Measurements from ENCODE around the gene SNX11.
A peak's percentile ranks its signal among the peaks of the same experiment; 100 is the strongest.

The SNX11 gene

DNA sequence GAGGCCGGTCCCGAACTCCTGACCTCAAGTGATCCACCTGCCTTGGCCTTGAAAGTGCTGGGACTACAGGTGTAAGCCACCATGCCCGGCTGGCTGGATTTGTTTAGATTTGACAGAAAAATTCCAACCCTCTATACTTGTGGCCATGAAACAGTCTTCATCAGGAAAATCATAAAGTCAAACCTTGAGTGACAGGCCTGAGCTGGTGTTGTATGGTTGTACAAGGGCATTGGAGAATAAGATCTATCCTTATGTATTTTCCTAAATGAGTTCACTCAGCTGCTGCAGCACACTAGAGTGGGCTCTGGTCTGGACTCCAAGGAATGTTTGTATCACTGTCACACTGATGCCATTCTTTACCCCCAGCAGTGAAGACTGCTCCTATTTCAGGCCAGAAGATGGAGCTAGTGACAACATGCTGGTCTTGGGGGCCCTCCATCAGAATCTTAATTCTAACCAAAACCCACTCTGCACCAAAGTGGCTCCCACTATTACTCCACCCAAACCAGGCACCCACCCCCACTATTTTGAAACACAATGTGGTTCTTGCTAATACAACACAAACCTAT lies 27.4 kb downstream of the SNX11 start:
- no peak for DNase-seq

DNA sequence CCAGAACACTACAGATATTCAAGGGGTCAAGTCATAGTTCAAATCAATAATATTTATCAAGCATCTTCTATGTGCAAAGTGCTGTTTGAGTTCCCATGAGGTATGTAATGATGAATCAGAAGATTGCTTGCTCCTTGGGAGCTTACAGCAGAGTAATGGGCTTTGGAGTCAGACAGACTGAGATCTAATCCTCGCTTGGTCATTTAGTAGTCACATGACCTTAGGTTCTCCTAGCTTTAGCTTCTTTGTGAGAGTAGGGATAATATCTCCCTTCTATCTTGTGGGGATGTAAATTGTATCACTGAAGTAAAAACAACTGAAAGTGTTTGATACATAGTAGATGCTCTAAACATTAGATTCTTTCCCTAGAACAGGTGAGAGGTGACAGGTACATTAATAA lies 30.1 kb downstream of the SNX11 start:
- DNase-seq: no peak

GRCh38 chr17:48139944-48140343 lies 32.4 kb downstream of the SNX11 start:
- no peak for DNase-seq

GRCh38 chr17:48143629-48144028 lies 36.1 kb downstream of the SNX11 start:
- no peak for DNase-seq

GRCh38 chr17:48144231-48144630 lies 36.7 kb downstream of the SNX11 start:
- DNase-seq: no peak

DNA sequence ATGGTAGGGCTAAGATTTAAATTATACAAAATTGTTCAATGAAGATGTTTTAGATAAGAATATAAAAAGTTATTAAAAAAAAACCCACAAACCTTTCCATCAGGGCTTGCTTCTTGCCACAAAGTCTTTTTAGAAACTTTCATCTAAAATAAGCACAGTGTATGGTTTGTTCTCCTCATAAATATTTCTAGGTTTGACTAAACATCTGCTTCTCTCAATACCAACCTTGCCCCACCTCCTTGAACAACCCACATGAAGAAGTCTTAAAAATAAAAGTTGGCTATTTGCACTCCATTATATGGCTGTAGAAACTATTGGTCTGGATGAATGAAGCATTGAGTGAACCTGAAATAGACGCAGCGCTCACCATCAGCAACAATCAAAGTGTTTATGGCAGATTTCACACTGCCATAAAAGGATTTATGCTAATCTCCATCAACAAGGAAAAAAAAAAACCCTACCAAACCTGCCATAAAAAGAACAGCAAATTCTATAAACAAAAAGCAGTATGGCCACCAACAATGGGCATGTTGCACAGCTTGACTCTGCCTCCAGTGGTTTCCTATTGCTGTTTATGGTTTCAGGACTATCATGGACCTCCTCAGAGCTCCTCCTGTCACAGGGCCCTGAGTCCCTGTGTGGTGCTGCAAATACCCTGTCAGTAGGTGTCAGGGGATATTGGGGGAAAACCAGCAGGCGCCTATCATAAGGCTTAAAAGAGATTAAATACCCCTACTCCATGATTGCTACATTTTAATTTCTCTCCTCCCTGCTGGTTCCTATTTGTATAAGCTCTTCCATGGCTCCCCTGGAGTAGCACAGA lies 37.6 kb downstream of the SNX11 start:
- DNase-seq: no peak

- DNase-seq: no peak
These were observed 40.6 kb downstream of the SNX11 start for GRCh38 chr17:48148029-48148770.

- DNase-seq: peak; percentile 68
These were observed 41.6 kb downstream of the SNX11 start for GRCh38 chr17:48148854-48149786.

GRCh38 chr17:48149787-48150463 lies 42.4 kb downstream of the SNX11 start:
- DNase-seq: no peak

DNA sequence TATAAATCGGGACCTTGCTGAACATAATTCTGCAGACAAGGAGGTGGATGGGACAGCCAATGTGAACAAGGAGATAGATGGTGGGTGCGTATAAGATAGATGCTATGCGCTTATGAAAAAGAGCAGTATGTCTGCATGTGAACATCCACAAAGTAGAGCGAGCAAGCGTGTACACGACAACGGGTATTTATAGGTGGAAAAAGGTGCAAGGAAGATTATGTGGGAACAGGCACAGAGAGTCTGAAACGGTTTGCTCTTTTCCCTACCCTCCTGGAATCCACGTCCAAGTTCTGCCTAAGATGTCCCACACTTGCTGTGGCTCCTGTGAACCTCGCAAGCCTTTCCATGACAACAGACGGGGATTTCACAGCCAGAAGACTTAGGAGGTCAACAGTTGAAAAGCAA lies 43.0 kb downstream of the SNX11 start:
- DNase-seq: no peak

DNA sequence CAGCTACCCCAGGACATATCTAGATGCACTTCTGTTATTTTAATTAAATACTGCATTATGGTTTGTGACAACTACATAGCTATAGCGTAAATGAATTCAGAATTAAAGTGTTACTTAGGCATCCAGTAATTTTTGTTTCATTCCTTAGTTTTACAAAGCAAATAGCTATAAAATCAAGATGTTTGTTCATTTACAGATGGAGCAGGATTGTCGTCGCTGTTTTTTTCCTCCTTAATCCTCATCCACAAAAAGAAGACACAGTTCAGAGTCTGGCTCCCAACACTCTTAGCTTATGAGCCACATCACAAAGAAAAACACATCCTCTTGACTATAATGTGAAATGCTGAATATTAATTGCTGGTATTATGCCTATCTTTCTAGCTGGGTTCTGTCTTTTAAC lies 43.7 kb downstream of the SNX11 start:
- DNase-seq: no peak

DNA sequence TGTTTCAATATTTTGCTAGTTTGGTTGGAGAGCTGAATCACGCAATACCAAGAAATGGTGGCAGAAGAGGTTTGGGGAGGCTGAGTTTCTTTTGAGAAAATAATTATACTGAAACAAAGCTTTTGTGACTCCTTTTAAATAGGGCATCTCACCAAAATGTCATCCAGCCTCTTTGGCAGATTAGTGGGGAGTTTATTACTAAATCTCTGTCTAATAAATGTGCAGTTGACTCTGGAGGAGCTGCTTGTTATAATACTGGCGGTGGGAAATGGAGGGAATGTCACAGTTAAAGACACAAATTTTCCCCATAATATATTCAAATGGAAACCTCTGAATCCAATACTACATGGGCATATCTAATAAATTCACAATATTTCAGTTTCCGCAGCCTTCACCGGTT lies 44.7 kb downstream of the SNX11 start:
- DNase-seq: no peak

DNA sequence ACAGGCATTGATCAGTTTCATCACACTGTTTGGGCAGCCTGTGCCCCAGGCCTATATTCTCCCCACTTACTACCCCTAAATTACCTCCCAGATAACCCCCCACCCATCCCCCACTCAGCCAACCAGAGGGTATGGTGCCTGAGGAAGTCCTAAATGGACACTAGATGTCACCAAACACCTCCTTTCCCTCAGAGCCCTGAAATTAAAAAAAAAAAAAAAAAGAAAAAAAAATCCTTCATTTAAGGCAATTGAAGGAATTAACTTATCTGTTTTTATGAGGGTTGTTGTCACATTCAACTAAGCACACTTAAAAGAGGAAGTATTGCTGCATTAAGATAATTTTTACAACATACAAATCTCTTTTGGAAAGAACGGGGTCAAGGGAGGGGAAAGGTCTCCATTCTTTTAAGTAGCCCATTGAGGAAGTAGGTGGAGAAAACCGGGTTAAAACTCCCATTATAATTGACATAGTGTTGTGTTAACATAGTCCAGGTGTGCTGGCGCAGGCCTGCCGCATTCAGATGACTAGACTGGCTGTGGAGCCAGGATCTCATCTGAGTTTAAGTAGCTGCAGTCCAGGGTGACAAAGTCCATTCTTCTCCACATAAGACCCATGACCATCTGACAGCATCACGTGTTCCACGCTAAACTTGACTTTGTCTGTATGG lies 46.3 kb downstream of the SNX11 start:
- peak; percentile 82 for DNase-seq

DNA sequence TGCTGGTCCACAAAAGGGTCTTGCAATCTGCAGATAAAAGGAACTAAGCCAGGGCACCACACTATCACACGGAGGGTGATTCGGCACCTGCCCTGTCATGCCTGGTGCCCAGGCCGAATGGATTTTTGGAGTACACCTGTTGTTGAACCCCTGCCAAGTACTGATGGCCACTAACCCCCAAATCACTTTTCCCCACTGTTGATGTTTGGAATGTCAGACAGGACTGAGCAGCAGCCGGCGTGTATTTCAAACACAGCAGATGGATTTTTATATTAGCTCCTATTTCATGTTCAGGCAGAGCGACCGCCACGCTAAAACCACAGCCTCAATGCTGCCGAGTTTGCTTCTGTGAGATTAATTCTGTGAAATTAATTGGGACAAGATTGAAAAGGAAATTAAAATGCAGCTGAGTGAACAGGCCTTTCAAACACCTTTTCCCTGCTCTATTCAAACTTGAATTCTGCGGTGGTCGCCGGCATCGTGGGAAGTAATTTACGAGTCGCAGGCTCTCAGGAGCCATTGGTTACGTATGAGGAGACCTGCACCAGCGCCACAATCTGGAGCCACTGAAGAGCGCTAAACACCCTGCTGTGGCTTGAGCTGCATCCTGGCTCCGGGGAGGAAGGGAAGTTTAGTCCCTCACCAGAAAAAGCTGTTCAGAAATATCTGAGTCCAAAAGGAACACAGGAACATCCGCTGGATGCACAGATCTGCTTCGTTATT lies 48.5 kb downstream of the SNX11 start:
- no peak for DNase-seq

- no peak for DNase-seq
These were observed 51.7 kb downstream of the SNX11 start for GRCh38 chr17:48159232-48159631.

DNA sequence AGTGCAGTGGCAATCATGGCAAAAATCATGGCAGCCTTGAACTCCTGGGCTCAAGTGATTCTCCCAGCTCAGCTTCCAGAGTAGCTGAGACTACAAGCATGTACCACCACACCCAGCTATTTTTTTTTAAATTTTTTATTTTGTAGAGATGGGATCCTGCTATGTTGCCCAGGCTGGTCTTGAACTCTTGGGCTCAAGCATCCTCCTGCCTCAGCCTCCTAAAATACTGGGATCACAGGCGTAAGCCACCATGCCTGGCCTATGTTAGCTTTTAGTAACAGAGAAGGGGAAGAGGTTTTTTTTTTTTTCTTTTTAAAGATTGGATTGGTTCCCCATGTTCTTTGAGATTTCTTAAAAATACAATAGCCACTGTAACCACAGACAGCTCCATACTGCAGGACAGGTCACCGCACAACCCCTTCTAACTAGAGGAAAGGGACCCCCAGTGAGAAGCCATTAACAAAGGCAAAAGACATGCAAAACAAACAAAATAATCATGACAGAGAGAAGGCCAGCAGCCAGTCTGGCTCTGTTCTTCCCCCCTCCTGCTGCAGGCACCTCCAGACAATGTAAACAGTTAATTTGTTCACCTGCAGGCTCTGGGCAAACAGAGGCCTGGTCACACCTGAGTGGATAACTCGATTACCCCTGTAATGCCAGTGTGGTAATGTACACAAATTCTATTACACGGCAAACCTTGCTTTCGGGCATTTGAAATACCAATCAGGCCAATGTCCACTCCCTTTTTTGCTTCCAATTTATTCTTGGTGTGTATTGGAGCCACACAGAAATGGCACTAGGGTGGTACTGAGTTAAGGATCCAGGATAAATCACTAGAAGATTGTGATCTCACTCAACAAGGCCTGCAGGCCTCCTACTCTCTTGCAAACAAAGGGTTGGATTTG lies 52.9 kb downstream of the SNX11 start:
- peak; percentile 94 for DNase-seq

- DNase-seq: no peak
These were observed 53.8 kb downstream of the SNX11 start for GRCh38 chr17:48161127-48161905.

DNA sequence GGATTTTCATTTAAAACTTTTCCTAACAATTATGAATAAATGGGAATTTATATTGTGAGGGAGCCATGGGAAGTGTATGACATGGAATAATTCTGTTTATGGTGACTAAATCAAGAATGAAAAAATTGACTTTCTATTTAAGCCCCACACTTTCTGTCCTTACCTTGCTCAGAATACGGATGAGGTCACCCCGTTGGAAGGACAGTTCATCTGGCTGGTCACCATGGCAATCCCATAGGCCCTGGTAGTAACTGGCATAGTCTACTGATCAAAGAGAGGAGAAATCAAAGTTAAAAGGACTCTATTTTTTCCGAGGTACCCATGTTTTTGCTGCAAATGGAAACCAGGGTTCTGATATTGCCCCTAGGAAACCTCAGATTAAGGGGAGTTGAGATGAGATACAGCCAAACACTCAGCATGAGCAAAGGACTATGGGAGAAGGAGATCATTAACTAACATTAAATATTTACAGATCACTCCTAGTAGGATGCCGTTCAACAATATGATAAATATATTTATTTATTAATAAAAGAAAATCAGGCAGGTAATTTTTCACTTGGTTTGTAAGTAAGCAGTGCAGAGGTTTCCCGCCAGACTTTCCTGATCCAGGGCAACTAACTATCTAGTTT lies 54.9 kb downstream of the SNX11 start:
- DNase-seq: no peak
